Panc1 (cell line): ENCODE measurements around the gene PRAC1.

Source experiments
- CTCF ChIP-seq: fragments of 450-650 bp; IDR thresholded peaks from 2 replicates; pipeline ENCODE4 v1.5.1; 2017; ENCODE audit warnings: mild to moderate bottlenecking
- TCF7L2 ChIP-seq: IDR thresholded peaks from 2 replicates; pipeline ENCODE4 v1.6.1; 2011; ENCODE audit warnings: mild to moderate bottlenecking, low read depth, low read length, inconsistent platforms

- TF ChIP-seq CTCF (no peak), TCF7L2 (no peak)
These were observed 27.6 kb upstream of the PRAC1 start for GRCh38 chr17:48749621-48750553.
